Measurements from ENCODE around the gene CCK.
"Not testable (repeated sequence)": the region's sequence is repeated elsewhere in the genome, so short reads cannot be mapped to it uniquely, and the experiment has no call there.

Gene CCK

GRCh38 chr3:42266085-42266484, at the start of gene CCK:
CCK (minus strand) TSS chr3:42266185; CDS start chr3:42263630, 2,555 bp downstream.
- no peak for DNase-seq (ENCODE audit: low spot score)

GRCh38 chr3:42314411-42314810, 48.4 kb upstream of the CCK start:
- no peak for DNase-seq (ENCODE audit: low spot score)

- no peak for DNase-seq (ENCODE audit: low spot score)
Observed at GRCh38 chr3:42308651-42309050, 42.7 kb upstream of the CCK start.

- no peak for DNase-seq (ENCODE audit: low spot score)
Observed at GRCh38 chr3:42306499-42306898, 40.5 kb upstream of the CCK start.

- no peak for DNase-seq (ENCODE audit: low spot score)
Observed at GRCh38 chr3:42302924-42303634, 37.1 kb upstream of the CCK start.

- DNase-seq (ENCODE audit: low spot score), result no peak
Observed at GRCh38 chr3:42301446-42302175, 35.6 kb upstream of the CCK start.

- no peak for DNase-seq (ENCODE audit: low spot score)
Observed at GRCh38 chr3:42300778-42301177, 34.8 kb upstream of the CCK start.

- peak; percentile 80 for DNase-seq (ENCODE audit: low spot score)
Observed at GRCh38 chr3:42300013-42300412, 34.0 kb upstream of the CCK start.

GRCh38 chr3:42298259-42298658, 32.3 kb upstream of the CCK start:
- DNase-seq (ENCODE audit: low spot score), result no peak

GRCh38 chr3:42292009-42292408, 26.0 kb upstream of the CCK start:
- DNase-seq (ENCODE audit: low spot score), result no peak

- DNase-seq (ENCODE audit: low spot score), result no peak
Observed at GRCh38 chr3:42290966-42291714, 25.2 kb upstream of the CCK start.

- no peak for DNase-seq (ENCODE audit: low spot score)
Observed at GRCh38 chr3:42289026-42289425, 23.0 kb upstream of the CCK start.

GRCh38 chr3:42288385-42288784, 22.4 kb upstream of the CCK start:
- no peak for DNase-seq (ENCODE audit: low spot score)

GRCh38 chr3:42287423-42287822, 21.4 kb upstream of the CCK start:
- DNase-seq (ENCODE audit: low spot score), result not testable (repeated sequence)

GRCh38 chr3:42277676-42278075, 11.7 kb upstream of the CCK start:
- no peak for DNase-seq (ENCODE audit: low spot score)

- DNase-seq (ENCODE audit: low spot score), result no peak
Observed at GRCh38 chr3:42276141-42277132, 10.5 kb upstream of the CCK start.

GRCh38 chr3:42275217-42275616, 9.2 kb upstream of the CCK start:
- no peak for DNase-seq (ENCODE audit: low spot score)

GRCh38 chr3:42274266-42274665, 8.3 kb upstream of the CCK start:
- no peak for DNase-seq (ENCODE audit: low spot score)

- no peak for DNase-seq (ENCODE audit: low spot score)
Observed at GRCh38 chr3:42273361-42273760, 7.4 kb upstream of the CCK start.

GRCh38 chr3:42271786-42272185, 5.8 kb upstream of the CCK start:
- no peak for DNase-seq (ENCODE audit: low spot score)

GRCh38 chr3:42270561-42270960, 4.6 kb upstream of the CCK start:
- no peak for DNase-seq (ENCODE audit: low spot score)

GRCh38 chr3:42269647-42270046, 3.7 kb upstream of the CCK start:
- DNase-seq (ENCODE audit: low spot score), result no peak

Data from iPS-NIHi11 (cell line).